ENCODE data around the gene ADORA1. TPM values are rescaled to one million over a fixed set of nuclear protein-coding genes. Genes with fewer than 3 reads are reported as not detected.

The ADORA1 gene
- total RNA-seq, 2 donors from 2014 or later, result 0.27 to 47.3 TPM

- Histone ChIP-seq H3K4me3 (no peak overlapping the region), H3K27me3 (replicated peaks; ENCODE audit: insufficient read depth) (no peaks in the 10 kb centered on the region), H3K9me3 (no peaks in the 10 kb centered on the region), H3K36me3 (no peaks in the 10 kb centered on the region), H3K27ac (no peak overlapping the region), H3K4me1 (replicated peaks) (no peaks in the 10 kb centered on the region)
- 55% methylated on average over 2 of the region's 2 CpGs for WGBS
- TF ChIP-seq, protein P1, sequence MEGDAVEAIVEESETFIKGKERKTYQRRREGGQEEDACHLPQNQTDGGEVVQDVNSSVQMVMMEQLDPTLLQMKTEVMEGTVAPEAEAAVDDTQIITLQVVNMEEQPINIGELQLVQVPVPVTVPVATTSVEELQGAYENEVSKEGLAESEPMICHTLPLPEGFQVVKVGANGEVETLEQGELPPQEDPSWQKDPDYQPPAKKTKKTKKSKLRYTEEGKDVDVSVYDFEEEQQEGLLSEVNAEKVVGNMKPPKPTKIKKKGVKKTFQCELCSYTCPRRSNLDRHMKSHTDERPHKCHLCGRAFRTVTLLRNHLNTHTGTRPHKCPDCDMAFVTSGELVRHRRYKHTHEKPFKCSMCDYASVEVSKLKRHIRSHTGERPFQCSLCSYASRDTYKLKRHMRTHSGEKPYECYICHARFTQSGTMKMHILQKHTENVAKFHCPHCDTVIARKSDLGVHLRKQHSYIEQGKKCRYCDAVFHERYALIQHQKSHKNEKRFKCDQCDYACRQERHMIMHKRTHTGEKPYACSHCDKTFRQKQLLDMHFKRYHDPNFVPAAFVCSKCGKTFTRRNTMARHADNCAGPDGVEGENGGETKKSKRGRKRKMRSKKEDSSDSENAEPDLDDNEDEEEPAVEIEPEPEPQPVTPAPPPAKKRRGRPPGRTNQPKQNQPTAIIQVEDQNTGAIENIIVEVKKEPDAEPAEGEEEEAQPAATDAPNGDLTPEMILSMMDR (IDR thresholded peaks at IDR 0.05), result no peak
- TF ChIP-seq POLR2AphosphoS5 (IDR thresholded peaks at IDR 0.05) (no peak), POLR2A (IDR thresholded peaks at IDR 0.05) (no peak)
- no peak for DNase-seq (ENCODE audit: low spot score)
- intact Hi-C loops (cut with DNase I), result no loop called here
Observed at GRCh38 chr1:203207751-203208150, 80.2 kb downstream of the ADORA1 start.

DNA sequence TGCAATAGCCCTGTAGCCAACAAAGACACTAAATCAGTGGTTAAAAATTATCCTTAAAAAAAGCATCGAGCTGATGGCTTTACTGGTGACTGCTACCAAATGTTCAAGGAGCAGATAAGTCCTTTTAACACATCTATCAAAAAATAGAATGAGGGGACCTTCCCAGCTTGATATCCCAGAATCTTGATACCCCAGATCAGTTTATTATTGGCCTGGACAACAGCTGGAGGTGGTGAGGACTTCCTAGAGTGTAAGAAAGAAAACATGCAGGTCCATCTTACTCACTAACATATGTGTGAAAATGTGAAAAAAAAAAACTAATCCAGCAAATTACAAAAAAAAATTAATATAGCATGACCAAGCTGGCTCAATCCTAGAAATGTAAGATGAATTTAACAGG is 80.7 kb downstream of the ADORA1 start:
- intact Hi-C loops (cut with DNase I), result no loop called here
- TF ChIP-seq, protein P1 (IDR thresholded peaks at IDR 0.05), result no peak
- TF ChIP-seq POLR2AphosphoS5 (IDR thresholded peaks at IDR 0.05), result no peak
- no peak for TF ChIP-seq POLR2A (IDR thresholded peaks at IDR 0.05)
- no peak overlapping the region for H3K27ac ChIP-seq
- H3K36me3 ChIP-seq, result no peaks in the 10 kb centered on the region
- H3K4me3 ChIP-seq, result no peak overlapping the region
- H3K27me3 ChIP-seq (replicated peaks; ENCODE audit: insufficient read depth), result no peaks in the 10 kb centered on the region
- WGBS, result 88% methylated on average over 1 of the region's 1 CpG
- no peaks in the 10 kb centered on the region for H3K9me3 ChIP-seq
- no peaks in the 10 kb centered on the region for H3K4me1 ChIP-seq (replicated peaks)
- no peak for DNase-seq (ENCODE audit: low spot score)

GRCh38 chr1:203210350-203210749 is 82.8 kb downstream of the ADORA1 start:
- intact Hi-C loops (cut with DNase I), result no loop called here
- Histone ChIP-seq H3K4me3 (no peak overlapping the region), H3K4me1 (replicated peaks) (no peaks in the 10 kb centered on the region), H3K36me3 (no peaks in the 10 kb centered on the region), H3K9me3 (no peaks in the 10 kb centered on the region), H3K27ac (no peak overlapping the region), H3K27me3 (replicated peaks; ENCODE audit: insufficient read depth) (no peaks in the 10 kb centered on the region)
- TF ChIP-seq POLR2A (IDR thresholded peaks at IDR 0.05) (no peak), POLR2AphosphoS5 (IDR thresholded peaks at IDR 0.05) (no peak)
- TF ChIP-seq, protein P1 (IDR thresholded peaks at IDR 0.05), result no peak
- DNase-seq (ENCODE audit: low spot score), result no peak

- DNase-seq (ENCODE audit: low spot score), result no peak
- H3K27me3 ChIP-seq (replicated peaks; ENCODE audit: insufficient read depth), result no peaks in the 10 kb centered on the region
- TF ChIP-seq POLR2A (IDR thresholded peaks at IDR 0.05) (no peak), POLR2AphosphoS5 (IDR thresholded peaks at IDR 0.05) (no peak)
- TF ChIP-seq, protein P1 (IDR thresholded peaks at IDR 0.05), result no peak
- no peak overlapping the region for H3K27ac ChIP-seq
- intact Hi-C loops (cut with DNase I), result no loop called here
- H3K9me3 ChIP-seq, result no peaks in the 10 kb centered on the region
- no peaks in the 10 kb centered on the region for H3K4me1 ChIP-seq (replicated peaks)
- no peaks in the 10 kb centered on the region for H3K36me3 ChIP-seq
- H3K4me3 ChIP-seq, result no peak overlapping the region
Observed at GRCh38 chr1:203210988-203211387, 83.5 kb downstream of the ADORA1 start.

DNA sequence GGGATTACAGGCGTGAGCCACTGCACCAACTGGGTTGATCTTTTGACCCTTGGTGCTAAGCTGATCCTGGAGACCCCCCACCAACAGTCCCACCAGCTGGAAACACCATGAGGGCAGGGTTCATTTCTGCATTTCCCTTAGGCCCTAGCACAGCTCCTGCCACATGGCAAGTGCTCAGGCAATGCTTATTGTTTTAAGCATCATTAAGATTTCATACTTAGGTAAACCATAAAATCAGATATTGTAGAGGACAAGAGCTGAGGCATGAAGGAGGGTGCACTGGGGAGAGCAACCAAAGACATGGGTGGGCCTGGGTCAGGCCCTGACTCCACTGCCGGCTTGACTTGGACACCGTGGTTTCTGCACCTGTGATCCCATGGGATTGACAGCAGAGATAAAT is 84.3 kb downstream of the ADORA1 start:
- Histone ChIP-seq H3K27me3 (replicated peaks; ENCODE audit: insufficient read depth) (no peaks in the 10 kb centered on the region), H3K9me3 (no peaks in the 10 kb centered on the region), H3K36me3 (no peaks in the 10 kb centered on the region), H3K4me3 (no peak overlapping the region), H3K4me1 (replicated peaks) (no peaks in the 10 kb centered on the region), H3K27ac (no peak overlapping the region)
- 89% methylated on average over 3 of the region's 3 CpGs for WGBS
- intact Hi-C loops (cut with DNase I), result no loop called here
- TF ChIP-seq POLR2AphosphoS5 (IDR thresholded peaks at IDR 0.05), result no peak
- TF ChIP-seq, protein P1 (IDR thresholded peaks at IDR 0.05), result no peak
- no peak for TF ChIP-seq POLR2A (IDR thresholded peaks at IDR 0.05)
- DNase-seq (ENCODE audit: low spot score), result no peak

Data from prostate gland (tissue), 2 donors.